Gastrocnemius medialis (tissue), 4 donors: ENCODE measurements around the gene CASQ2.

ENCODE experiments used
- POLR2A ChIP-seq, 2 donors: fragments of 450-650 bp; IDR thresholded peaks; one replicate each; pipeline ENCODE4 v1.6.1; 2017; ENCODE audit warnings: antibody characterized with exemption in 2 of 2, mild to moderate bottlenecking in 2 of 2, moderate library complexity in 2 of 2
- TF ChIP-seq, protein P1 (sequence below), 5 experiments: fragments of 450-650 bp in 3 of 5; fragments of 200-600 bp in 2 of 5; sonication (generic) in 2 of 5; IDR thresholded peaks in 4 of 5; conservative IDR thresholded peaks in 1 of 5; 1 replicate in 4 of 5; 2 replicates in 1 of 5; pipeline ENCODE4 v1.5.1; 2016 to 2019; ENCODE audit warnings: antibody characterized with exemption in 5 of 5, mild to moderate bottlenecking in 3 of 5, moderate library complexity in 3 of 5

DNA sequence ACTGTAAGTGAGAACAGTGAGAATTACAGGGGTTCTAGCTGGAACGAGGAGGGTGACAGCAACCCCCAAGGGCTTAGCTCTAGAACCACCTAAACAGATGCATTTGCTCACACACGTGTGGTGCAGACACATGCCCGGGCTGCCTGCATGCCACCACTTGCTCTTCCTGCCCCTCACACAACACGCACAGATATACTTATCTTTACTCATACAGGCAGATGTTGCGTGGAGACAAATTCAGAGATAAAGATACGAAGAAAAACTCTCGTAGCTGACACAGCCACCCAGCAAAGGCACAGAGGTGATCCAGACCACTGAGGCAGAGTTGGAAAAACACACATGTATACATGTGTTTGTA lies 113.2 kb downstream of the CASQ2 start:
- TF ChIP-seq POLR2A (IDR thresholded peaks at IDR 0.05) = no peak
- TF ChIP-seq, protein P1, sequence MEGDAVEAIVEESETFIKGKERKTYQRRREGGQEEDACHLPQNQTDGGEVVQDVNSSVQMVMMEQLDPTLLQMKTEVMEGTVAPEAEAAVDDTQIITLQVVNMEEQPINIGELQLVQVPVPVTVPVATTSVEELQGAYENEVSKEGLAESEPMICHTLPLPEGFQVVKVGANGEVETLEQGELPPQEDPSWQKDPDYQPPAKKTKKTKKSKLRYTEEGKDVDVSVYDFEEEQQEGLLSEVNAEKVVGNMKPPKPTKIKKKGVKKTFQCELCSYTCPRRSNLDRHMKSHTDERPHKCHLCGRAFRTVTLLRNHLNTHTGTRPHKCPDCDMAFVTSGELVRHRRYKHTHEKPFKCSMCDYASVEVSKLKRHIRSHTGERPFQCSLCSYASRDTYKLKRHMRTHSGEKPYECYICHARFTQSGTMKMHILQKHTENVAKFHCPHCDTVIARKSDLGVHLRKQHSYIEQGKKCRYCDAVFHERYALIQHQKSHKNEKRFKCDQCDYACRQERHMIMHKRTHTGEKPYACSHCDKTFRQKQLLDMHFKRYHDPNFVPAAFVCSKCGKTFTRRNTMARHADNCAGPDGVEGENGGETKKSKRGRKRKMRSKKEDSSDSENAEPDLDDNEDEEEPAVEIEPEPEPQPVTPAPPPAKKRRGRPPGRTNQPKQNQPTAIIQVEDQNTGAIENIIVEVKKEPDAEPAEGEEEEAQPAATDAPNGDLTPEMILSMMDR (IDR thresholded peaks at IDR 0.05 in 4 of 5, conservative IDR thresholded peaks at IDR 0.05 in 1 of 5) = no peak
